GM12878 (cell line): ENCODE data around the gene ERMARD. TPM values are rescaled to one million over a fixed set of nuclear protein-coding genes. Genes with fewer than 3 reads are reported as not detected.

Experiments
- ATAC-seq: fragments of 200-7000 bp; cut with Tn5 transposase; 3 replicates; pipeline ENCODE4 v1.9.1; 2020; ENCODE audit warnings: mild to moderate bottlenecking, moderate library complexity
- BruUV-seq: library from RNA; stranded (reverse); fragments of 400-500 nt; replicated peaks from 2 replicates; lab custom pipeline; 2021; lab: Mats Ljungman, UMichigan
- CTCF ChIA-PET: fragments of 300-600 bp; sonication (Branson Sonifier 250); formaldehyde crosslinking; extraction: SDS; loops from one replicate; lab custom pipeline; 2021; ENCODE audit warnings: inconsistent platforms; lab: Yijun Ruan, JAX
- POLR2A ChIA-PET: fragments of 350-600 bp; formaldehyde crosslinking; extraction: SDS; loops from one replicate; lab custom pipeline; 2021; ENCODE audit warnings: inconsistent platforms; lab: Charles Lee
- RAD21 ChIA-PET: fragments of 300-600 bp; sonication (Branson Sonifier 250); formaldehyde crosslinking; loops from one replicate; lab custom pipeline; 2023; ENCODE audit warnings: antibody characterized with exemption; ENCODE audit not compliant: unreplicated experiment; lab: Charles Lee
- SMC1A ChIA-PET: fragments of 300-600 bp; sonication (Branson Sonifier 250); formaldehyde crosslinking; loops from one replicate; lab custom pipeline; 2023; ENCODE audit not compliant: unreplicated experiment, uncharacterized antibody; lab: Charles Lee
- DNase-seq: peaks from one replicate; pipeline ENCODE4 v3.0.0-alpha.2; 2011; ENCODE audit warnings: low read depth, low spot score
- FAIRE-seq: peaks from 3 replicates; lab custom pipeline; 2011; peaks lifted over from hg19 to GRCh38; lab: Jason Lieb, UNC
- H2AFZ ChIP-seq: 2 replicates; pipeline ENCODE4 v1.6.0; 2011; ENCODE audit warnings: low read depth, low read length, control low read depth; ENCODE audit not compliant: control insufficient read depth
- H3K27ac ChIP-seq: 2 replicates; pipeline ENCODE4 v1.5.1; 2011; ENCODE audit warnings: control low read depth; ENCODE audit not compliant: control insufficient read depth, insufficient read depth
- H3K27me3 ChIP-seq, 2 experiments: replicated peaks in 1 of 2; 2 replicates each; pipeline versions ENCODE4 v1.6.0 to v1.6.1; 2011; ENCODE audit warnings: low read length in 1 of 2; ENCODE audit not compliant: control insufficient read depth in 2 of 2, insufficient read depth in 2 of 2
- H3K36me3 ChIP-seq, 2 experiments: 2 replicates each; pipeline ENCODE4 v1.5.1; 2011; ENCODE audit warnings: low read length in 1 of 2; ENCODE audit not compliant: control insufficient read depth in 2 of 2, insufficient read depth in 2 of 2
- H3K4me1 ChIP-seq: 2 replicates; pipeline ENCODE4 v1.6.1; 2011; ENCODE audit warnings: mild to moderate bottlenecking, low read length, moderate library complexity, mixed read lengths; ENCODE audit not compliant: control insufficient read depth, insufficient read depth
- H3K4me2 ChIP-seq: 2 replicates; pipeline ENCODE4 v1.6.0; 2011; ENCODE audit warnings: control low read depth; ENCODE audit not compliant: control insufficient read depth, insufficient read depth
- H3K4me3 ChIP-seq: fragments of 200-600 bp; sonication (generic); 2 replicates; pipeline ENCODE4 v1.5.1; 2016
- H3K79me2 ChIP-seq: 2 replicates; pipeline ENCODE4 v1.6.0; 2011; ENCODE audit warnings: low read length; ENCODE audit not compliant: control insufficient read depth, insufficient read depth
- H3K9ac ChIP-seq: 2 replicates; pipeline ENCODE4 v1.8.0; 2011; ENCODE audit warnings: low read length, control low read depth, mixed read lengths; ENCODE audit not compliant: control insufficient read depth, insufficient read depth
- H3K9me3 ChIP-seq: replicated peaks from 3 replicates; pipeline ENCODE4 v1.5.1; 2011; ENCODE audit warnings: mild to moderate bottlenecking, low read length; ENCODE audit not compliant: control insufficient read depth, insufficient read depth
- H4K20me1 ChIP-seq: 2 replicates; pipeline ENCODE4 v1.6.0; 2011; ENCODE audit not compliant: control insufficient read depth, insufficient read depth
- CBX5 ChIP-seq: sonication (generic); IDR thresholded peaks from 2 replicates; pipeline ENCODE4 v1.6.1; 2016; ENCODE audit warnings: low read depth, moderate library complexity, mild to moderate bottlenecking, inconsistent platforms
- FOS ChIP-seq: IDR thresholded peaks from 3 replicates; pipeline ENCODE4 v1.6.1; 2011; ENCODE audit warnings: borderline replicate concordance; ENCODE audit not compliant: insufficient read length; ENCODE audit errors: extremely low read depth
- MEF2B ChIP-seq: fragments of 450-650 bp; IDR thresholded peaks from 2 replicates; pipeline ENCODE4 v1.6.1; 2018; ENCODE audit warnings: mild to moderate bottlenecking, moderate library complexity; ENCODE audit not compliant: partially characterized antibody, poor library complexity, severe bottlenecking
- NRF1 ChIP-seq: conservative IDR thresholded peaks from 2 replicates; pipeline ENCODE4 v1.6.1; 2011; ENCODE audit warnings: mild to moderate bottlenecking, low read depth, low read length, improper control_type of control experiment
- POLR2AphosphoS2 ChIP-seq: IDR thresholded peaks from 2 replicates; pipeline ENCODE4 v1.6.1; 2011; ENCODE audit warnings: low read depth, mild to moderate bottlenecking, low read length, improper control_type of control experiment, moderate library complexity
- RUNX3 ChIP-seq: IDR thresholded peaks from 2 replicates; pipeline ENCODE4 v1.6.1; 2012; ENCODE audit warnings: low read length, inconsistent platforms
- WGBS: methylation state at CpG from one replicate; pipeline ENCODE4 v1.1.6; 2016; ENCODE audit warnings: low lambda C conversion rate; ENCODE audit not compliant: insufficient replicate concordance, insufficient coverage; ENCODE audit errors: missing lambda C conversion rate; 5-methylcytosine and 5-hydroxymethylcytosine counted together
- in situ Hi-C: fragments of 300-500 bp; cut with MboI; formaldehyde crosslinking; loops from 9 replicates; pipeline ENCODE4 v1.14.3; 2018; ENCODE audit warnings: mixed read lengths
- intact Hi-C: fragments of 100-400 bp; cut with micrococcal nuclease; formaldehyde crosslinking; loops from one replicate; pipeline ENCODE4 v1.14.2; 2022; ENCODE audit not compliant: unreplicated experiment
- polyA plus RNA-seq, 11 experiments: library from polyadenylated mRNA; depleted of rRNA in 4 of 11; unstranded in 6 of 11; stranded (reverse) in 5 of 11; fragments of >200 nt; fragmentation: Nextera tagmentation in 4 of 11; fragmentation: Illumina TruSeq in 1 of 11; extraction: Ambion mirVana in 4 of 11; extraction: Trizol in 1 of 11; gene quantifications; 1 replicate in 1 of 11; 2 replicates in 10 of 11; pipeline versions ENCODE4 v1.2.1 to v1.2.3, GENCODE V29; 2011 to 2016; ENCODE audit warnings: inconsistent platforms in 2 of 11, missing spikeins in 2 of 11, low read depth in 1 of 11
- total RNA-seq, 4 experiments: library from RNA; depleted of rRNA in 3 of 4; stranded (reverse); fragments of >200 nt in 3 of 4; fragmentation: Illumina TruSeq in 1 of 4; extraction: Trizol in 1 of 4; gene quantifications; 2 replicates each; pipeline versions ENCODE4 v1.2.1 to v1.2.3, GENCODE V29; 2013 to 2021
- TF ChIP-seq, protein P1 (sequence below): fragments of 450-650 bp; IDR thresholded peaks from 2 replicates; pipeline ENCODE4 v1.6.1; 2016; ENCODE audit warnings: mild to moderate bottlenecking, moderate library complexity, borderline replicate concordance

ERMARD gene
- total and polyA plus RNA-seq, 10 of the 15 experiments (the other 5 are each of a cell fraction or from before 2014, with no cell fraction given), result 24.4 to 63.3 (median 34.1) TPM

DNA sequence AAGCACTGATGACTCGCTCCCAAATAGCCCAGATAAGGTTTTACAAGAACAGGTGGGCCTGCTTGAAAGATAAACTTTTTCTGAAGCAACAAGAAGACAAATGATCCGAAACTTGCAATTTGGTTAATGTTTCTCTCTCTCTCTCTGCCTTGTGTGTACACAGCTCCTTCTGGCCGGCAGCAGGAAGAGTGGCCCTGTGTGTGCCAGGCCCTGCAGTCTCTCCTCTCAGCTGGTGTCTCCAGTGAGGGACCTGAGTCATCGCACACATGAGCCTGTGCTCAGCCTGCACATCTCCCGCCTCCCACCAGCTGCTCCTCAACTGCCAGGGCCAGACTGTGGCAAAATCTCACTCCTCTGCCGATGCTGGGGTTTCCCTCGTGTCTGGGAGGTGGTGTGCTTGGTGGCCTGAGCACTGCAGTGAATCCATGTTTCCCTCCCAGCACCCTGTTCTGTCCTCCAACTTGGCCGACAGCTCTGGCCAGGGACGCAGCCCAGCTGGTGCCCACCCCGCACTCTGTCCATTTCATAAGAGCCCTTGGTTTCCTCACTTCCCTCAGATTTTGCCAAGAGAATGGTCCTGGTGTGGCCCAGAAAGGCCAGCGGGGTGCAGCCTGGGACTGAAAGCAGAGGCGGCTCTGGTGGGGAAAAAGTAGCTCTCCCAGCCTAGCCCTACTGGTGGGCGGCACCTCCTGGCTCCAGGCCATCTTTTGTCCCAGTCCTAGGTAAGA lies 49.4 kb downstream of the ERMARD start:
- 41% methylated on average over 13 of the region's 13 CpGs for WGBS

More for the DNA sequence above, 49.4 kb downstream of the ERMARD start:
- intact Hi-C loops, result no loop called here
- peaks cover 0 to 3% of the 10 kb centered on the region in 2 experiments; a peak in 2 of 4 replicates for H3K27me3 ChIP-seq
- no peak overlapping the region for H3K27ac ChIP-seq
- no peaks in the 10 kb centered on the region for H3K36me3 ChIP-seq
- BruUV-seq, result no TSS peak
- in situ Hi-C loops, result no loop called here
- no peak for TF ChIP-seq POLR2AphosphoS2
- no peak for TF ChIP-seq CBX5
- TF ChIP-seq, protein P1, sequence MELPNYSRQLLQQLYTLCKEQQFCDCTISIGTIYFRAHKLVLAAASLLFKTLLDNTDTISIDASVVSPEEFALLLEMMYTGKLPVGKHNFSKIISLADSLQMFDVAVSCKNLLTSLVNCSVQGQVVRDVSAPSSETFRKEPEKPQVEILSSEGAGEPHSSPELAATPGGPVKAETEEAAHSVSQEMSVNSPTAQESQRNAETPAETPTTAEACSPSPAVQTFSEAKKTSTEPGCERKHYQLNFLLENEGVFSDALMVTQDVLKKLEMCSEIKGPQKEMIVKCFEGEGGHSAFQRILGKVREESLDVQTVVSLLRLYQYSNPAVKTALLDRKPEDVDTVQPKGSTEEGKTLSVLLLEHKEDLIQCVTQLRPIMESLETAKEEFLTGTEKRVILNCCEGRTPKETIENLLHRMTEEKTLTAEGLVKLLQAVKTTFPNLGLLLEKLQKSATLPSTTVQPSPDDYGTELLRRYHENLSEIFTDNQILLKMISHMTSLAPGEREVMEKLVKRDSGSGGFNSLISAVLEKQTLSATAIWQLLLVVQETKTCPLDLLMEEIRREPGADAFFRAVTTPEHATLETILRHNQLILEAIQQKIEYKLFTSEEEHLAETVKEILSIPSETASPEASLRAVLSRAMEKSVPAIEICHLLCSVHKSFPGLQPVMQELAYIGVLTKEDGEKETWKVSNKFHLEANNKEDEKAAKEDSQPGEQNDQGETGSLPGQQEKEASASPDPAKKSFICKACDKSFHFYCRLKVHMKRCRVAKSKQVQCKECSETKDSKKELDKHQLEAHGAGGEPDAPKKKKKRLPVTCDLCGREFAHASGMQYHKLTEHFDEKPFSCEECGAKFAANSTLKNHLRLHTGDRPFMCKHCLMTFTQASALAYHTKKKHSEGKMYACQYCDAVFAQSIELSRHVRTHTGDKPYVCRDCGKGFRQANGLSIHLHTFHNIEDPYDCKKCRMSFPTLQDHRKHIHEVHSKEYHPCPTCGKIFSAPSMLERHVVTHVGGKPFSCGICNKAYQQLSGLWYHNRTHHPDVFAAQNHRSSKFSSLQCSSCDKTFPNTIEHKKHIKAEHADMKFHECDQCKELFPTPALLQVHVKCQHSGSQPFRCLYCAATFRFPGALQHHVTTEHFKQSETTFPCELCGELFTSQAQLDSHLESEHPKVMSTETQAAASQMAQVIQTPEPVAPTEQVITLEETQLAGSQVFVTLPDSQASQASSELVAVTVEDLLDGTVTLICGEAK, result no peak
- no peak for TF ChIP-seq MEF2B
- TF ChIP-seq NRF1, result no peak
- TF ChIP-seq FOS, result no peak
- TF ChIP-seq RUNX3, result no peak
- TF ChIP-seq, all 136 proteins: peak for 0
- ChIA-PET POLR2A (no interaction called here), RAD21 (no interaction called here), SMC1A (no interaction called here), CTCF (no interaction called here)
- H3K79me2 ChIP-seq, result no peaks in the 10 kb centered on the region
- no peak overlapping the region for H3K9ac ChIP-seq
- no peak overlapping the region for H3K4me2 ChIP-seq
- H3K4me1 ChIP-seq, result peaks cover 5% of the 10 kb centered on the region; the same call in 1 of the 2 replicates
- FAIRE-seq (no peak), DNase-seq (no peak), ATAC-seq (no peak; the same call in 2 of the 3 replicates)
- no peaks in the 10 kb centered on the region for H4K20me1 ChIP-seq
- H3K4me3 ChIP-seq, result no peak overlapping the region
- no peak overlapping the region for H2AFZ ChIP-seq
- no peaks in the 10 kb centered on the region for H3K9me3 ChIP-seq
